Panc1 (cell line): ENCODE data around the gene RITA1. TPM values are rescaled to one million over a fixed set of nuclear protein-coding genes. Genes with fewer than 3 reads are reported as not detected.

Experiments used
- ATAC-seq: fragments of 200-7000 bp; cut with Tn5 transposase; 2 replicates; pipeline ENCODE4 v1.9.1; 2020; ENCODE audit warnings: mild to moderate bottlenecking, moderate library complexity
- BruUV-seq: library from RNA; stranded (reverse); fragments of 400-500 nt; replicated peaks from 2 replicates; lab custom pipeline; 2021; lab: Mats Ljungman, UMichigan
- CTCF ChIA-PET: fragments of 300-600 bp; sonication (Branson Sonifier 250); formaldehyde crosslinking; loops from one replicate; lab custom pipeline; 2022; ENCODE audit warnings: antibody characterized with exemption; lab: Charles Lee
- POLR2A ChIA-PET: fragments of 300-600 bp; sonication (Branson Sonifier 250); formaldehyde crosslinking; loops from one replicate; lab custom pipeline; 2022; ENCODE audit warnings: antibody characterized with exemption; lab: Charles Lee
- DNase-seq: peaks from one replicate; pipeline ENCODE4 v3.0.0-alpha.2; 2010; ENCODE audit warnings: low read depth, low spot score
- H3K27ac ChIP-seq: 2 replicates; pipeline ENCODE4 v1.5.1; 2011; ENCODE audit warnings: mild to moderate bottlenecking, low read length, inconsistent platforms
- H3K27me3 ChIP-seq: fragments of 200-500 bp; sonication (Bioruptor generic); 2 replicates; pipeline ENCODE4 v1.6.0; 2014; ENCODE audit warnings: low read length, inconsistent platforms; ENCODE audit not compliant: control insufficient read depth, insufficient read depth
- H3K36me3 ChIP-seq: fragments of 200-500 bp; sonication (Bioruptor generic); 2 replicates; pipeline ENCODE4 v1.5.1; 2014; ENCODE audit warnings: inconsistent platforms, mild to moderate bottlenecking, low read length, moderate library complexity; ENCODE audit not compliant: control insufficient read depth, insufficient read depth
- H3K4me1 ChIP-seq: 2 replicates; pipeline ENCODE4 v1.5.1; 2011; ENCODE audit warnings: inconsistent platforms, mild to moderate bottlenecking, low read length, moderate library complexity; ENCODE audit not compliant: control insufficient read depth, insufficient read depth
- H3K4me3 ChIP-seq, 2 experiments: 2 replicates each; pipeline ENCODE4 v1.5.1; 2011 to 2012; ENCODE audit warnings: low read depth in 2 of 2, low read length in 2 of 2, mild to moderate bottlenecking in 2 of 2, inconsistent platforms in 1 of 2, moderate library complexity in 1 of 2
- H3K9me3 ChIP-seq: fragments of 200-500 bp; sonication (Bioruptor generic); 2 replicates; pipeline ENCODE4 v1.5.1; 2014; ENCODE audit warnings: low read depth, mild to moderate bottlenecking, inconsistent platforms, low read length, moderate library complexity; ENCODE audit not compliant: control insufficient read depth, insufficient read depth
- CTCF ChIP-seq: fragments of 450-650 bp; IDR thresholded peaks from 2 replicates; pipeline ENCODE4 v1.5.1; 2017; ENCODE audit warnings: mild to moderate bottlenecking
- POLR2AphosphoS5 ChIP-seq: IDR thresholded peaks from 2 replicates; pipeline ENCODE4 v1.6.1; 2012; ENCODE audit warnings: mild to moderate bottlenecking, low read depth, low read length, moderate library complexity
- REST ChIP-seq, 2 experiments: IDR thresholded peaks; 2 replicates each; pipeline ENCODE4 v1.6.1; 2011 to 2012; ENCODE audit warnings: low read depth in 2 of 2, control low read depth in 1 of 2, low read length in 1 of 2, mild to moderate bottlenecking in 1 of 2, moderate library complexity in 1 of 2; ENCODE audit not compliant: insufficient read depth in 1 of 2
- SIN3A ChIP-seq: IDR thresholded peaks from 2 replicates; pipeline ENCODE4 v1.6.1; 2012; ENCODE audit warnings: low read depth, mild to moderate bottlenecking, low read length, moderate library complexity, borderline replicate concordance; ENCODE audit not compliant: insufficient read depth
- TCF7L2 ChIP-seq: IDR thresholded peaks from 2 replicates; pipeline ENCODE4 v1.6.1; 2011; ENCODE audit warnings: mild to moderate bottlenecking, low read depth, low read length, inconsistent platforms
- in situ Hi-C: cut with HindIII; loops from 2 replicates; pipeline ENCODE4 v1.10.0; 2016; ENCODE audit warnings: low sequenced_read_pairs, low pct_unique_long_range_greater_than_20kb
- intact Hi-C: fragments of 100-400 bp; cut with micrococcal nuclease; formaldehyde crosslinking; loops from one replicate; pipeline ENCODE4 v1.10.0; 2022; ENCODE audit not compliant: unreplicated experiment
- total RNA-seq: library from RNA; stranded (reverse); gene quantifications from one replicate; pipeline ENCODE4 v1.2.1, GENCODE V29; 2021; ENCODE audit not compliant: unreplicated experiment

Gene RITA1
- total RNA-seq, 1 experiment from 2014 or later, result 41.0 TPM

- H3K9me3 ChIP-seq, result no peaks in the 10 kb centered on the region
- intact Hi-C loops (no loop called here), in situ Hi-C loops (no loop called here)
- no peaks in the 10 kb centered on the region for H3K36me3 ChIP-seq
- ChIA-PET CTCF (interaction anchor here (0.6 to 0.7 kb wide), 6 partner anchors 13 to 198 kb away, joined by 3 to 7 read pairs (median 4); no protein-coding TSS in a partner anchor), POLR2A (interaction anchor here (0.5 to 1.7 kb wide), 11 partner anchors 13 to 736 kb away, joined by 3 to 14 read pairs (median 4); partner anchors contain the start of genes DDX54 and RITA1)
- H3K27ac ChIP-seq, result peak overlapping the region; percentile 93
- DNase-seq, result no peak
- H3K27me3 ChIP-seq, result no peaks in the 10 kb centered on the region
- TF ChIP-seq TCF7L2, result no peak
- TF ChIP-seq SIN3A, result no peak
- no peak for TF ChIP-seq REST (IDR thresholded peaks at IDR 0.05; ENCODE audit: insufficient read depth in 1 of 2, low read depth in 2 of 2, low read length in 1 of 2)
- TF ChIP-seq CTCF, result no peak
- no peak; the same call in 1 of the 2 replicates for TF ChIP-seq POLR2AphosphoS5
- H3K4me3 ChIP-seq, result peak overlapping the region; percentile 80 to 81
- ATAC-seq, result 0 out of 2 replicates have a peak, but pooled peaks have one; percentile 0
- H3K4me1 ChIP-seq, result peaks cover 24% of the 10 kb centered on the region
- BruUV-seq, result TSS peak; percentile 83
These were observed 37.4 kb downstream of the RITA1 start for GRCh38 chr12:113222730-113223531.

GRCh38 chr12:113224955-113225354 lies 39.4 kb downstream of the RITA1 start:
- ChIA-PET POLR2A (interaction anchor here (0.6 kb wide), 1 partner anchor 110 kb away, joined by 3 read pairs; the partner anchor contains the start of gene SLC8B1), CTCF (no interaction called here)
- no TSS peak for BruUV-seq
- Histone ChIP-seq H3K9me3 (no peaks in the 10 kb centered on the region), H3K27ac (no peak overlapping the region), H3K36me3 (no peaks in the 10 kb centered on the region), H3K27me3 (no peaks in the 10 kb centered on the region), H3K4me1 (peaks cover 24% of the 10 kb centered on the region), H3K4me3 (no peak overlapping the region)
- in situ Hi-C loops, result no loop called here
- intact Hi-C loops, result no loop called here
- ATAC-seq (no peak), DNase-seq (no peak)
- TF ChIP-seq POLR2AphosphoS5, result no peak
- no peak for TF ChIP-seq SIN3A
- TF ChIP-seq CTCF, result no peak
- no peak for TF ChIP-seq REST (IDR thresholded peaks at IDR 0.05; ENCODE audit: insufficient read depth in 1 of 2, low read depth in 2 of 2, low read length in 1 of 2)
- TF ChIP-seq TCF7L2, result no peak
